Stimulated activated CD4-positive, alpha-beta T cell treated with anti-CD3 and anti-CD28 coated beads, Interleukin-12 subunit alpha, Interleukin-12 subunit beta, amount 100 ng/mL, for 4 hours (primary cell): ENCODE data around the gene ZRANB2.

Experiments
- DNase-seq: peaks from one replicate; pipeline ENCODE4 v3.0.0-alpha.2; 2020

The ZRANB2 gene

DNA sequence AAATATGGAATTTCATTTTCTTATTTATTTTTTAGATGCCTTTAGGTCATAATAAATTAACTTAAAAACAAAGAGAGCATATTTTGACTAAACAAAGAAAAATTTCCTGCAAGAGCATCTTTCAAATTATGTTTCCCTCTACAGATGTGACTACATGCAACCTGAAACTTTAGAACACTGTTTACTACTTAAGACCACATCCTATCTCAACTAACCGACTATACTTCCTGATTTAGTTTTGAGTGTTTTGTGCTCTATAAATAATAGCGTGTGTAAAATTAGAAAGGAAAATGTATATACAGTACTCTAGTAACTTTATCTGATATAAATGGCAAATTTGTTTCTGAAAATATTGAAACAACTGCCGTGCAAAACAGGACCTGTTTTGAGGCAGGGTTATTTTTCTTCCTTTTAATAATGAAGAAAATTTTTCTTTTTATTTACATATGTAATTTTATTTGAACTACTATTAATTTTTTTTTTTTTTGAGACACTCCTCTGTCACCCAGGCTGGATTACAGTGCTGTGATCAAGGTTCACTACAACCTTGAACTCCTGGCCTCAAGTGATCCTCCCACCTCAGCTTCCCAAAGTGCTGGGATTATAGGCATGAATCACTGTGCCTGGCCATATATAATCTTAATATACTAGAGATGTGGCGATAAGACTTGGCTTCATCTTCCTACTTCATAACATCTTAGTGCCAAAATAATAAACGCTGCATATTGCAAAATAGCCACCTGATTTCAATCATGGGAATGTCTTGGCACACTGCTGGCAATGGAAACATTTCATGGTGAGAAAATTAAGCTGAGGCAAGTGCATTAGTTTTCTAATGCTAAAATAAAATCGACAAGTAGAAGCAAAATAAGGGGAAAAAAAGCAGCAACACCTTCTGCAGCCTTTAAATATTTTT lies 12.3 kb downstream of the ZRANB2 start:
- no peak for DNase-seq

DNA sequence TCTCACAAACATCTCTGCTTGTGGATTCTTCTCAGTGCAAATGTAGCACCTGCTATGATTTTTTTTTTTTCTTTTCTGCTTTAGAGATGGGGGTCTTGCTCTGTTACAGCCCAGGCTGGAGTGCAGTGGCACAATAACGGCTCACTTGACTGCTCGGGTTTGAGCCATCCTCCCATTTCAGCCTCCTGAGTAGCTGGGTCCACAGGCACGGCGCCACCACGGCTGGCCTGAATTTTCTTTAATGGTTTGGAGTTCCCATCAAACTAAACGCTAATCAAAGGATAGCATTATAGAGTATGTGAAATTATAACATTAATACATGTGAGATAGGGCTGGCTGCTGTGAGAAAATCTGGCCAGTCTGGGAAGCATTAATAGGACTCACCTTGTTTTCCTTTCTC lies 26.0 kb downstream of the ZRANB2 start:
- DNase-seq: no peak

DNA sequence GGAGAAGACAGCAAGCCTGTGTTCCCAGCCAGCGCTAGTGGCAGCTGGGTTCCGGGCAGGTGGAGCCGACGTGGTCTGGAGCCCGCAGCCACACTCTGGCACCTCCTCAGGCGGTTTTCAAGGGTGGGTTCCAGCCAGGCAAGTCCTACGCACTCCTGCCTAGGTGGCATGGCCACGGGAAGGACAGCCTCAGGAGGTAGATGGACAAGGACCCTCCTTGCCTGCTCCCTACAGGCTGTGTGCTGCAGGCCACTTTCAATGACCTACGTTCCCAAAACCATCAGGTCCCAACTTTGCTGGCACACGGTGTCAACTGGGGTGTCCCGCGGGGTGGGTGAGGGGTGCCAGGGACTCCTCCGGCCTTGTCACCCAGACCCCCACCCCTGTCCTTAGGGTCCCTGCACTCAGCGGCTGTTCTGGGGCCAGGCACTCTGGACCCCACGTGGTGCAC lies 26.5 kb downstream of the ZRANB2 start:
- DNase-seq: no peak

DNA sequence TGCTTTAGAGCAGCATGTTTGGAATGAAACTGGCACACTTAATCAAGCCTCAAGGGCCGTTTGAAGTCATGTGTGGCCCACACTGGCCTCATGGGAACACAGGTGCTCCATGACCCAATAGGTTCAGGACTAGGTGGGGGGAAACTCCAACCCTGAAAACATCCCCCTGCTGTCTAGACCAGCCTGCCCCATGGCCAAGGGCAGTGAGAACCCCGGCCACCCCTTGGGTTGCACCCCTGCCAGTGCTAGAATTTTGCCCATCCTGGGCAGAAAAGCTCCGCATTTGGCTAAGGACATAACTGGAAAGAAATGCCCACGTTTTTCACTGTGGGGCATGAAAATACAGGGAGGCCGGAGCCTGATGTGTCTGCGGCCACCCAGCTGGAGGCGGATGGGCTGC lies 27.1 kb downstream of the ZRANB2 start:
- no peak for DNase-seq

DNA sequence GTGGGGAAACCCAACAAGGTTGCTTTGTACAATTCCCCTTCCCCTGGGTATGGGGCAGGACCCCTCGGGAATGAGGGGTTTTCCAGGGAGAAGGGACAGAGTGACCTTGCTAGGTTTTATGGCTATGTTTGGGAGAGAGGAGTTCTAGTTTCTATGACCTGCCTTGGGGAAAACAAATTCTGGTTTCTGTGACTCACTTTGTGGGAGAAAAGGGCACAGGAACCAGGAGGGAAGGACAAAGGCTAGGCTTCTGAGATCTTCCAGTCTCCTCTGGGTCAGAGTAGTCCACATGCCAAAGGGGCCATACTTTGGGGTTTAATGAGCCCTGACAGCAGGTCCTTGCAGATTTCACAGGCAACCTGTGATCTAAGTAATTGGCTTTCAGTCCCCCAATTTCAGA lies 27.7 kb downstream of the ZRANB2 start:
- DNase-seq: no peak

DNA sequence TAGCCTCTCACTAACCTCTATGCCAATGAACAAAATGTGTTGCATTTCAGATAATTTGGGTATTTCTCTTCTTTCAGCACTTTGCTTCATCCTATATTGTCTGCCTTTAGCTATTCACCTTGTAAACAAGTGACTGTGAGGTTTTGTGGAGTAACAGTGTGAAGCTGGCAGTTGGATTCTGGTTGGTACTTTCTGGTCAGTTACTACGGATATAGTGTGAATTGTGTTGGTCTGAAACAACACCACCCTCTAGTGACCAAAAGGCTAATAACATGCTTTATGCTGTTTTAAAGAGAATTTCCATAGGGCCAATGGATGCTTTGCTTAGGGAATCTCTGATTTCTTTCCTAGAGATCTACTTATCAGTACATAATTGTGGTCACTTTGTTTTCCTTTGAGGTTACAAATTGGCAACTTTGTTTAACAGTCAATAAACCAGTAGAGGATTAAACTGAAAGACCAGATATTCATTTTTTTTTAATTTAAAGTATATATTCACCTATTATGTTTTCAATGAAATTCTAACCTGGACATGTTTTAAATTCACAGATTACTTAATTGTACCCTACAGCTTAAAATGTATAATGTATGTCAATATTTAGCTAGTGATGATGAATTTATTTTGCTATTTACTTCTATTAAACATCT lies 30.8 kb downstream of the ZRANB2 start:
- DNase-seq: no peak

DNA sequence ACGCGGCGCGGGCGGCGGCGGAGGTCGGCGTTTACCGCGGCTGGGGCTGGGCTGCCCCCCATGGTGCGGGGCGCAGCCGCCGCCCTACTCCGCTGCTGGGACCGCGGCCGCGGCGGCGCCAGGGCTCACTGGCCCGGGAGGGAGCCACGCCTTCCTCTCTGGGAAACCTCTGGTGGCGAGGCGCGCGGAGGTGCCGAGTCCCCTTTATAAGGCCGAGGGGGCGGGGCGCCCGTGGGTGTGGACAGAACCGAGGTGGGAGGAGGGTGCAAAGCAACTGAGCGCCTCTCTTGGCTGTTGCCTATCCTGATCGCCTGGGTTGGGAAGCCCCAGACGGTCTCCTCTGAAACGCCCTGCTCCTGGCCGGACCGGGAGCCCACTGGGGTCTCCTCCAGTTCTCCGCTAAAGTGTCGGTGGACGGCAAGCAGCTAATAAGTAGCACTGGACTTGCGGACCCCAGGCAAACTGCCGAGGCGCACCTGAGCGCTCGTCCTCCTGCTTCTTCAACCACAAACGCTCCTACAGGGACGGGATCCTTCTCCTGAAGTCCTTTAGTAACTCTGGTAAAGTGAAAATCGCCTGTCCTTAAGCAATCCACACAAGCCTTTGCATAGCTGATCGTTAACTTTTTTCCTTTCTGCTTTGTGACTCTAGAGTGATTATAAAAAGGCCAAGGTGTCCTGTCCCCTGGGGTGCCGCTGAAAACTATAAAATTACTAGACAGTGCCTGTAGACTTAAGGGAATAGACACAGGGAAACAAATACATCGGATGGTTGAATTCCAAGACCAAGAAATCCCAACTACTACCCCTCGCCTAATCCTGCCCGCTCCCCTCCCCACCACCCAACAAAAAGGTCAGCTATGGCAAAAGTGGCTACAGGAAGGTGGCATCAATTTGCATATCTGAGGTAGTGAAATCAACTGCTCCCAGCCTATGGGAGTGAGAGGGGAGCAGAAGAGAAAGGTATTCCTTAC lies 32.9 kb downstream of the ZRANB2 start, which contains the start of gene PTGER3:
TSS of gene PTGER3 (minus strand) at position 182 of the 973 bp plus-strand sequence. CDS start 239 bp downstream, outside the sequence.
- DNase-seq: peak; percentile 55

DNA sequence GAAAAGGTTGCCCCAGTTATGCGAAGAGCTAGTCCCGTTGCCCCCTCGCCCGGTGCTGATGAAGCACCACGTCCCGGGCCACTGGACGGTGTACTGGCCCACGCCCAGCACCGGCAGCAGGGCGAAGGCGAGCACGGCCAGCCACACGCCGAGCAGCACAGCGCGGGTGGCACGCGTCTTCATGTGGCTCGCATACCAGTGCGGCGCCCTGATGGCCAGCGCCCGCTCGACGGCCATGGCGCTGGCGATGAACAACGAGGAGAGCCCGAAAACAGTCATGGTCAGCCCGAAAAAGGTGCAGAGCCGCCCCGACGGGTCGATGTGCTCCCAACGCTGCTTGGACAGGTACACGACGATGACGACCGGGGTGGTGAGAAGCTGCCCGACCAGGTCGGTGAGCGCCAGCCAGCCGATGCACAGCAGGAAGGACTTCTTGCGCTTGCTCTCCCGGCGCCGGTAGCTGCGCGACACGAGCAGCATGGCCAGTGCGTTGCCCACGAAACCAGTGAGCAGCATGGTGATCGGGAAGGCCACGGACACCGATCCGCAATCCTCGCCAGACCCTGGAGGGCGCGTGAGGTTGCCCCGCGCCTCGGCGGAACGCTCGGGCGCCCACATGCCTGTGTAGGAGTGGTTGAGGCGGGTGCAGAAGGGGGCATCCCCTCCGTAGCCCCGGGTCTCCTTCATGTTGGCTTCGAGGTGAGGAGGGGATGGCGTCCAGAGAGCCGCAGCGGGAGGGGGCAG lies 33.8 kb downstream of the ZRANB2 start:
- no peak for DNase-seq

DNA sequence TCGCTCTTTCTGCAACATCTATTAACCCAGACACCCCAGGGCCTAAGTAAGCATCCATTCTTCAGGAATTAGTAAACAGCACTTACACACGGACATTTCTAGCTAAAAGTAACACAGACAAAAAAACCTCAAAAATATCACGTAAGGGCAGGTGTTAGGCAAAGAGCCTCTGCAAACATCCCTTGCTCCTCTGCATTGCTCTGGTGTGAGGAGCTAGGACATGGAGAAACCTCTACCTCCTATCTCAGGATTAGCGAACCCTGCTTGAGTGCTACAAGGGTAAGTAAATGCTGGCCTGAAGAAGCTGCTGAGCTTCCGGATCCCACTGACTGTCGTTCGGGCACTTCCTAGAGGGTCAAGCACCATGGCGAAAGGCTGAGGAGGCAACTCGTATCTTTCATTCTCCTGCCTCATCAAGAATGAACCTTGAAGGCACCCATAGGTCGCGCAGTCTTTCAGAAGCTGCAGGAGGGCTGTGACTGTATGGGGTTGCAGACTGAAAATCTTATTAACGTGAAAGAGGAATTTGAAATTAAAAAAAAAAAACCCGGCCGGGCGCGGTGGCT lies 35.3 kb downstream of the ZRANB2 start:
- no peak for DNase-seq

DNA sequence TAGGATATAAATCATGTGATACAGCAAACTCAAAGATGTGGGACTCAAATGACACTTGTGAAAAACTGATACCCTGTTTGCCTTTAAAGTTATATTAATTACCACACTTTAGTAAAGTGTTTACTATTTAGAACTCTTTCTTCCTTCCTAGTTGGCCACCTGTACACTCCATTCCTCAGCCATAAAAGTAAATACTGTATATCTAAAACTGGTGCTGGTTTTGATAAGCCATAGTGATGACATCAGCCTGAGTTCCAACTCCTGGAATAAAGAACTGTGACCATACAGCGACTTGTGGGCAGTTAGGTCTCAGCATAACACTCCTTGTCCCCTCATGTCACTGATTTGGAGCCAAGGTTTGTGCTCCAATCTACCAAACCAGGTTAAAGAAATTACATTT lies 36.0 kb downstream of the ZRANB2 start:
- DNase-seq: no peak

DNA sequence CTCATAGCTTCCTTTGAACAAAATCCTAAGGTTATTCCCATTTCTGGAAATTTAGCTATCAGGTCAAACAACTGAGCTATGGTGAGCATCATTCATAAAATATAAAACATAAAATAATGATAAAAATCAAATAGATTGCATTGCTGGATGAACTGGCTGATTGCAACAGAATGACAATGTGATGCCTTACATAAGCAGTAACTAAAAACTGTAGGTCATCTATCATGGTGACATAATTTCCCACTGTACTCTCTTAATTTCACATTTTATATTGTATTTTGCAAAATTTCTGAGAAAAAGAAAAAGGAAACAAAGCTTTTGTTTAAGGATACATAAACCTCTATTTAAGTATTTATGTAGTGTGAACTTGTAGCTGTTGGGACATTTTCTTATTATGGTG lies 37.8 kb downstream of the ZRANB2 start:
- no peak for DNase-seq

DNA sequence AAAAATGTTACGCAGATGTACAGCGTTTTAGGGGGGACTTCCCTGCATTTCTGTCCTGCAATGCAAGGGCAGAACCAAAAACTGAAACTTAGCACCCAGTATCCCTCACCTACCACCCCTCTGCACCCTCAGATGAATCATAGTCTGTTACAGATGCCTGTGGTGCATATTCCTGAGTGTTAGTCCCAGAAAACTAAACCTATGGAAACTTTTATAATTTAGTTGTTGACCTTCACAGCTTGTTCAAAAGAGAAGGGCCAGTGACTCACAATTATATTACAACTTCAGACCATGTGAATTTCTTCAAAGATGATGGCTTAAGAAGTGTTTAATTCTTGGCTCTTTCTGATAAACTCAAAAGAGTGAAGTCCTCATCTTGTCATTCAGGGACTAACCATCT lies 39.0 kb downstream of the ZRANB2 start:
- no peak for DNase-seq

DNA sequence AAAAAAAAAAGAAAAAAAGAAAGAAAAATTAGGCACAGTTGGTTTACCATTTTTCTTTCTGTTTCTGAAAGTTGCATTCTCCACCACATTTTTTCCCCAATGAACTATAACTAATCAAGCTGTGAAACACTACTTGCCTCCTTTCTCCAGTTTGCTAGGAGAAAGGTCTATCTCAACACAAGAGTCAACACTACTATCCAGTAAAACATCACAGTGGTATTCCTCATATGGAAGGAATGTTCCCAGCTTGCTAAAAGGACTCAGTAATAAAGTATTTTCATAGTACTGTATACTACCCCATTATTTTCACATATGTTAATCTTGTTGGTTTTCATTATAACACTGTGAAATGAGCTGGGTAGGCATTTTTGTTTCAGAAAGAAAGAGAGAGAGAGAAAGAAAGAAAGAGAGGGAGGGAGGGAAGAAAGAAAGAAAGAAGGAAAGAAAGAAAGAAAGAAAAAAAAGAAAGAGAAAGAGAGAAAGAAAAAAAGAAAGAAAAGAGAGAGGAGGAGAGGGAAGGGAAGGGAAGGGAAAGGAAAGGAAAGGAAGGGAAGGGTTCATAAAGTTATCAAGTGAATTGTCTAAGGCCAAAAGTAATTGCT lies 41.1 kb downstream of the ZRANB2 start:
- DNase-seq: no peak

DNA sequence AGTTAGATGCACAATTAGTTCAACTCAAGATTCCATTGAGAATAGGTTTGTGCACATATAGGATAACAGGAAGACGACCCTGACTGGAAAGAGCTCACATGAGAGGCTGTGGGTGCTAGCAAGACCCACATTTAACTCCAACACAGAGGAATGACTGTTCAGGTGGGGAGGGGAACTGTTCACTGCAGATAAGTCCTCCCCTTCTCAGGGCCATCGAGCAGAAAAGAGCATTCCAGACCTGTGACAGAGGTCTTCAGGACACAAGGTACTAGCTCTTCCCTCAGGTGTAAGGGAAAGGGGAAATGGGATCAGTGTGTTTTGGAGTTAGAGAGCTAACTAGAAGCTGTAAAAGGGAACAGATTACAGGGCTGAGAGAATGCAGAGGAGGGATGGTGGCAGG lies 41.9 kb downstream of the ZRANB2 start:
- DNase-seq: no peak

DNA sequence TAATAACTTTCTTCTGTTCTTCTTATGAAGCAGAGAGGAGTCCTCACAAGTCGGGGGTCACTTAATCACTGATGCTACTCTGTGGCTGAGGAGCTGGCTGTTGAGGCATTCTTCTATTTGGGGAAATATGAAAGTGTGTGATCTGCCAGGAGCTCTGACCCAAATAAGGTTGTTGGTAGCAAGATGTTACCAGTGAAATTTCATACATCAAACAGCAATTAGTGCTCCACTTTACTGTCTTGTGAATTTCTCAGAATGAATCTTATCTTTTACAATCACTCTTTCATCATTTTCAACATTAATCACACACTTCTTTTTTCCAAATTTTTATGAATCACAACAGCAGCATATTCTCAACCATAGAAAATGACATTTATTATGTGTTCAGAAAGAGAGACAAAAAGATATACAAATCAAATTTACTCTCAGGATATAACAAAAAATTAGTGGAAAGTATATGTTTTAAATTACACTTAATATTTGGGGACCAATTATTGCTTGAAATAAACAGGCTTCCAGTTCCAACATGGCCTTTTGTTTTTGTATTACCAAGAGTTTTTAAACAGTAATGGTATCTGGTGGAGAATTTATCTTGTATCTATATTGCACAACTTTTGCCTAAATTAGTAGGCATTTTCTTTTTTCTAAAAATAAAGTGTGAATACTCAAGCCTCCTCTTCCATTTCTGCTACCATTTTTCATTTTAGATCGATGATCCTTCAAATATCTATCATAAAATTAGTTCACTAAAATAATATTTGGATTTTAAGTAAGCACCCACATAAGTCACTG lies 42.8 kb downstream of the ZRANB2 start:
- no peak for DNase-seq

DNA sequence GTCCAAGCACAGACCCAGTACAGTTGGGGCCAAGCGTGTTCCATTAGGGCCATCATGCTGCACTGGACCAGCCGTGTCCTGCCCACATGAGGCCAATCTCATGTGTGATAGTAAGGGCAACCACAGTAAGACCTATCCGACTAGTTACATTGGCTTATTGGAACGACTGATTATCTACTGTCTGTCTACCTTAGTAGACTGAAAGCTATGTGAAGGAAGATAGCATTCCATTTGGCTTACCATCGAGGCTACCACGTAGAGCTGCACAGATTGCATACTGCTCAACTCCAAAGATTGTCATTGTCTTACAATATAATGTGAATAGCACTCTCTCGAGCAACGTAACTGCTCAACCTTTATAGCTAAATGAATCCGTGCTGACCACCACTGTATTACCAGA lies 43.8 kb downstream of the ZRANB2 start:
- no peak for DNase-seq

DNA sequence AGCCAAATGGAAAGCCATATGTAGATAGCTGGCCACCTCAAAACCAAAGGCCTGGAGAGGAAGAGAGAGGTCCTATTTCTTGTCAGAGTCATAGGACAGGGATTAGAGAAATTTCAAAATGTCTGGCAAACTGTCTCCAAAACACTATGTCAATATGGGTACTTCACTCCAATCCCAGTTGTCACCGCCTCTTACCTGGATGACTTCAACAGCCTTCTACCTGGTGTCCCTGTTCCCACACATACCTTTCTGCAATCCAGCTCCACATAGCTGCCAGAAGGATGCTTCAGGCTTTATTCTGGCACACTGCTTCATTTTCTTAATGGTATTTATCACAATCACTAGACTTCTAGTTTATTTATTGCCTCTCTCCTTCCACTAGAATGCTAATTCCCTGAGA lies 47.7 kb downstream of the ZRANB2 start:
- DNase-seq: no peak

DNA sequence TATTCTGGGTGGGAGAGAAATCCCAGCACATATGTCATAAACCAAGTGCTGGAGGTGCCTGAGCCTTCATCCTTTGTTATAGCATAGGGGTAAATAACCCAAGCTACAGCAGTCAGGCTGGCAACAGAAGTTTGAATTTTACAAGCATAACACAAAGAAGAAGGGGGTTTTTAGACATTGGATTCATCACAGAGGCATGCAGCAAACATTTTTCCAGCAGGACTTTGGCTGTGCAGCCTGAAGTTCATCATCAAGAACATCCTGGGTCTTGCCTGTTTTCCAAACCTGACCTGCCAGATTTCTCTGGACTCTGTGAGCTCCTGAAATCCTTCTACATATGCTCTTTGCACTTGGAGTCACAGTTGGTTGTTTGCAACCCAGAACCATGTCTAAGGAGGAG lies 49.4 kb downstream of the ZRANB2 start:
- DNase-seq: no peak

DNA sequence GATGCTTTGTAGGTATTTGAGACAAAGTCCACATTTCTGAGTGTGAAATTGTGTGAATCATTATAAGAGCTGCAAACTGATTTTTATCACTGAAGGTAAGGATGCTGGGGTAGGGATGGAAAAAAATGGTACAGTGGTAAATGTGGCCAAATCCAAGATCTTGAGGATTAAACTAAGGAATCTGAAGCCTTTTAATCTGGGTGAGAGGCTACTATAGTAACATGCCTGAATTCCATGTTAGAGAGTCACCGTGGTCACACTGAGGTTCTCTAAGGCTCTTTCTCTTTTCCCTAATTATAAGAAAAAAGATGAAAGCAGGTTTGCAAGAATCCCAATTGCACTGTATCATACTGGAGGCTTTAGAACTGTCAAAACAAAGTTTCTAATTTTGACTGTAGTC lies 50.8 kb downstream of the ZRANB2 start:
- no peak for DNase-seq

DNA sequence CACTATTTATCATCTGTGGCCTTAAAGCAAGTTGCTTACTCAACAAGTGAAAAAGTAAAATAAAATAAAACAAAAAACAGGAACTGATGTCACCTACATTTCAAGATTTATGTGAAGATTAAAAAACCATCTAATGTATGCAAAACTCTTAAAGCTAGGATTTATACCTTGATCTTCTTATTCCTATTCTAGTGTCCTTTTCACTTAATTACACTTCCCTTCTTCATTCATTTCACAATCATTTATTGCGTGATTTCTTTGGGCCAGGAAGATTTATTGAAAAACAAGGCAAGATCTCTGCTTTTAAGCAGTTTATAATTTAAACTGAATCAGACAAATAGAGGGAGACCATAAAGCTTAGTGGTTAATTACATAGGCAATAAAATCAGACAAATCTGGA lies 51.9 kb downstream of the ZRANB2 start:
- no peak for DNase-seq

DNA sequence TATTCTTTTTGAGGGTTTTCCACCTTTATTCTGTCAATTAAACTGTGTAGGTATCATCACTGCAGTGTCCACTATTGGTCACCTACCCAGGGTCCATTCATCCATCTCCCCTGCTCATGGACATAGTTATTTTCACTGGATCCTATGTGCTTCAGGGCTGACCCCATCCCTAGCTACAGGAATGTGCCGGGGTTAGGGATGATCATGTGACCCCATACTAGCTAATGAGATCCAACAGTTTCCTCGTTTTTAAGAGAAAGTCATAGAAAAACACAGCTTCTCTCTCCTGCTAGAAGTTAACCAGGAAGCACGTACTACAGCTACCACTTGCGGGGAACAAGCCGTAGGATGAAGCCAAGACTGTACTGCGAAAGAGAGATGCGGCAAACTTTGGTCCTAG lies 52.8 kb downstream of the ZRANB2 start:
- DNase-seq: no peak
